ENCODE measurements around the gene SLC26A4. TPM values are rescaled to one million over a fixed set of nuclear protein-coding genes. Genes with fewer than 3 reads are reported as not detected.

The SLC26A4 gene
- total RNA-seq, 1 experiment from 2014 or later = 0.33 TPM

- no peaks in the 10 kb centered on the region for H3K79me1 ChIP-seq (ENCODE audit: insufficient read depth, low read depth, low read length, poor library complexity, severe bottlenecking)
- no peak overlapping the region for H4K5ac ChIP-seq (ENCODE audit: insufficient read length, low read depth, low read length)
- no peaks in the 10 kb centered on the region for H3K9me3 ChIP-seq (ENCODE audit: control insufficient read depth, low read depth, low read length)
- Mint-ChIP-seq H3K4me1 (no peaks in the 10 kb centered on the region), H3K36me3 (ENCODE audit: insufficient read depth in 1 of 3, low read depth in 3 of 3) (no peaks in the 10 kb centered on the region), H3K27ac (no peak overlapping the region), H3K27me3 (ENCODE audit: low read depth) (no peaks in the 10 kb centered on the region), H3K4me3 (no peak overlapping the region), H3K9me3 (no peaks in the 10 kb centered on the region)
- no peak overlapping the region for H3K9ac ChIP-seq (ENCODE audit: extremely low read depth, insufficient read length, low read length)
- no peak overlapping the region for H3K23ac ChIP-seq (ENCODE audit: insufficient read length, low read depth, low read length)
- no peak overlapping the region for H3K4me2 ChIP-seq (ENCODE audit: insufficient read depth, insufficient read length, low read length)
- no peaks in the 10 kb centered on the region for H3K23me2 ChIP-seq (ENCODE audit: insufficient read length, low read depth, low read length, poor library complexity, severe bottlenecking)
- H2BK12ac ChIP-seq (ENCODE audit: insufficient read length, low read depth, low read length) = no peak overlapping the region
- TF ChIP-seq, protein P1, sequence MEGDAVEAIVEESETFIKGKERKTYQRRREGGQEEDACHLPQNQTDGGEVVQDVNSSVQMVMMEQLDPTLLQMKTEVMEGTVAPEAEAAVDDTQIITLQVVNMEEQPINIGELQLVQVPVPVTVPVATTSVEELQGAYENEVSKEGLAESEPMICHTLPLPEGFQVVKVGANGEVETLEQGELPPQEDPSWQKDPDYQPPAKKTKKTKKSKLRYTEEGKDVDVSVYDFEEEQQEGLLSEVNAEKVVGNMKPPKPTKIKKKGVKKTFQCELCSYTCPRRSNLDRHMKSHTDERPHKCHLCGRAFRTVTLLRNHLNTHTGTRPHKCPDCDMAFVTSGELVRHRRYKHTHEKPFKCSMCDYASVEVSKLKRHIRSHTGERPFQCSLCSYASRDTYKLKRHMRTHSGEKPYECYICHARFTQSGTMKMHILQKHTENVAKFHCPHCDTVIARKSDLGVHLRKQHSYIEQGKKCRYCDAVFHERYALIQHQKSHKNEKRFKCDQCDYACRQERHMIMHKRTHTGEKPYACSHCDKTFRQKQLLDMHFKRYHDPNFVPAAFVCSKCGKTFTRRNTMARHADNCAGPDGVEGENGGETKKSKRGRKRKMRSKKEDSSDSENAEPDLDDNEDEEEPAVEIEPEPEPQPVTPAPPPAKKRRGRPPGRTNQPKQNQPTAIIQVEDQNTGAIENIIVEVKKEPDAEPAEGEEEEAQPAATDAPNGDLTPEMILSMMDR (conservative IDR thresholded peaks at IDR 0.05) = no peak
- H3K27me3 ChIP-seq (ENCODE audit: insufficient read depth, low read length) = no peaks in the 10 kb centered on the region
- H3K18ac ChIP-seq (ENCODE audit: insufficient read length, low read depth, low read length) = no peak overlapping the region
- H4K8ac ChIP-seq (replicated peaks; ENCODE audit: insufficient read length, low read depth, low read length) = no peak overlapping the region
- no peak overlapping the region for H4K91ac ChIP-seq (ENCODE audit: insufficient read length, low read depth, low read length)
- H3K4ac ChIP-seq (ENCODE audit: low read depth, low read length) = no peak overlapping the region
- H3K56ac ChIP-seq (ENCODE audit: insufficient read length, low read depth, low read length) = no peak overlapping the region
- no peak overlapping the region for H2BK15ac ChIP-seq (ENCODE audit: low read depth, low read length)
- no peaks in the 10 kb centered on the region for H3K79me2 ChIP-seq (ENCODE audit: insufficient read depth, low read length)
- no peaks in the 10 kb centered on the region for H3K4me1 ChIP-seq (ENCODE audit: insufficient read depth, low read length)
- no peak overlapping the region for H2AFZ ChIP-seq (ENCODE audit: low read length)
- no peak overlapping the region for H2BK20ac ChIP-seq (ENCODE audit: low read depth, low read length, poor library complexity, severe bottlenecking)
- H3K27ac ChIP-seq (ENCODE audit: insufficient read length, low read depth, low read length) = no peak overlapping the region
- no peak overlapping the region for H3T11ph ChIP-seq (ENCODE audit: low read length)
- H2BK5ac ChIP-seq (ENCODE audit: insufficient read length, low read length) = no peak overlapping the region
- H4K20me1 ChIP-seq (ENCODE audit: control insufficient read depth, insufficient read depth, insufficient read length) = no peaks in the 10 kb centered on the region
- H2AK5ac ChIP-seq (ENCODE audit: insufficient read length, low read length) = no peak overlapping the region
- WGBS (ENCODE audit: extremely low coverage, insufficient read length, low lambda C conversion rate) = no CpG with 5 or more reads among the region's 1 CpG
- no peak for DNase-seq
- no peak overlapping the region for H3K14ac ChIP-seq (ENCODE audit: insufficient read depth, low read length)
- H2BK120ac ChIP-seq (ENCODE audit: low read depth, low read length, poor library complexity, severe bottlenecking) = no peak overlapping the region
These were observed 51.4 kb downstream of the SLC26A4 start for GRCh38 chr7:107712025-107712424.

All from H9 (cell line).